Breast epithelium (tissue), 4 donors: ENCODE data around the gene FANCG. TPM values are rescaled to one million over a fixed set of nuclear protein-coding genes. Genes with fewer than 3 reads are reported as not detected.
A peak's percentile ranks its signal among the peaks of the same experiment; 100 is the strongest.

Experiments used
- DNase-seq, 2 donors: peaks; one replicate each; pipeline ENCODE4 v3.0.0-alpha.2; 2019; ENCODE audit warnings: low spot score in 2 of 2
- H3K27ac ChIP-seq, 2 donors: fragments of 200-600 bp; sonication (generic) in 1 of 2; one replicate each; pipeline ENCODE4 v1.5.1; 2016 to 2019; ENCODE audit warnings: mild to moderate bottlenecking in 1 of 2
- H3K27me3 ChIP-seq, 2 donors: fragments of 200-600 bp; sonication (generic) in 1 of 2; one replicate each; pipeline versions ENCODE4 v1.5.1 to v1.6.0; 2017 to 2019; ENCODE audit warnings: control low read depth in 1 of 2, mild to moderate bottlenecking in 1 of 2
- H3K36me3 ChIP-seq: fragments of 200-600 bp; one replicate; pipeline ENCODE4 v1.5.1; 2019
- H3K4me1 ChIP-seq, 2 donors: fragments of 200-600 bp; sonication (generic); one replicate each; pipeline ENCODE4 v1.5.1; 2016 to 2019; ENCODE audit warnings: control low read depth in 1 of 2
- H3K4me3 ChIP-seq, 3 donors: fragments of 200-600 bp; sonication (generic); 1 replicate in 2 of 3; 2 replicates in 1 of 3; pipeline ENCODE4 v1.5.1; 2016 to 2019; ENCODE audit warnings: mild to moderate bottlenecking in 3 of 3, moderate library complexity in 2 of 3
- H3K9me3 ChIP-seq, 2 donors: fragments of 200-600 bp; sonication (generic) in 1 of 2; one replicate each; pipeline ENCODE4 v1.5.1; 2016 to 2019; ENCODE audit warnings: control low read depth in 1 of 2
- CTCF ChIP-seq, 3 donors: fragments of 450-650 bp; IDR thresholded peaks; one replicate each; pipeline ENCODE4 v1.5.1; 2016 to 2017; ENCODE audit warnings: antibody characterized with exemption in 3 of 3, mild to moderate bottlenecking in 3 of 3, moderate library complexity in 3 of 3
- POLR2A ChIP-seq: fragments of 450-650 bp; IDR thresholded peaks from one replicate; pipeline ENCODE4 v1.6.1; 2016; ENCODE audit warnings: antibody characterized with exemption, mild to moderate bottlenecking, moderate library complexity
- POLR2AphosphoS5 ChIP-seq, 3 donors: sonication (generic); formaldehyde crosslinking; IDR thresholded peaks; one replicate each; pipeline ENCODE4 v1.6.1; 2017; ENCODE audit warnings: antibody characterized with exemption in 3 of 3
- intact Hi-C: fragments of 100-400 bp; cut with DNase I; formaldehyde crosslinking; loops from one replicate; pipeline ENCODE4 v1.15.1; 2023; ENCODE audit warnings: low total_unique reads
- total RNA-seq, 3 donors: library from RNA; depleted of rRNA; stranded (reverse); fragments of >200 nt; gene quantifications; one replicate each; pipeline ENCODE4 v1.1.0, GENCODE V29; 2016

FANCG gene
- total RNA-seq, 3 donors from 2014 or later = 10.7 to 15.2 (median 13.4) TPM

- Histone ChIP-seq H3K27me3 (no peaks in the 10 kb centered on the region), H3K36me3 (no peaks in the 10 kb centered on the region), H3K27ac (peak overlapping the region; percentile 85 to 87), H3K4me3 (peak overlapping the region; percentile 76 to 83 (median 80)), H3K4me1 (peaks cover 0 to 25% of the 10 kb centered on the region in 2 donors), H3K9me3 (no peaks in the 10 kb centered on the region)
- DNase-seq = no peak
- TF ChIP-seq POLR2AphosphoS5 (IDR thresholded peaks at IDR 0.05) = no peak
- TF ChIP-seq CTCF (IDR thresholded peaks at IDR 0.05) = no peak
- no peak for TF ChIP-seq POLR2A
- intact Hi-C loops = no loop called here
These were observed 30.6 kb upstream of the FANCG start for GRCh38 chr9:35110327-35110761.

GRCh38 chr9:35108946-35109575, 29.3 kb upstream of the FANCG start:
- no peak for DNase-seq
- Histone ChIP-seq H3K27ac (no peak overlapping the region), H3K4me3 (no peak overlapping the region), H3K4me1 (peaks cover 0 to 12% of the 10 kb centered on the region in 2 donors), H3K27me3 (no peaks in the 10 kb centered on the region), H3K9me3 (no peaks in the 10 kb centered on the region), H3K36me3 (no peaks in the 10 kb centered on the region)
- intact Hi-C loops = no loop called here
- TF ChIP-seq CTCF (IDR thresholded peaks at IDR 0.05) (no peak), POLR2A (no peak), POLR2AphosphoS5 (IDR thresholded peaks at IDR 0.05) (no peak)

- H3K36me3 ChIP-seq = no peaks in the 10 kb centered on the region
- H3K4me1 ChIP-seq = peaks cover under 1 to 7% of the 10 kb centered on the region in 2 donors
- no peak for DNase-seq
- TF ChIP-seq POLR2AphosphoS5 (IDR thresholded peaks at IDR 0.05) (no peak), CTCF (IDR thresholded peaks at IDR 0.05) (no peak), POLR2A (no peak)
- H3K27ac ChIP-seq = no peak overlapping the region
- intact Hi-C loops = no loop called here
- H3K4me3 ChIP-seq = no peak overlapping the region
- no peaks in the 10 kb centered on the region for H3K9me3 ChIP-seq
- no peaks in the 10 kb centered on the region for H3K27me3 ChIP-seq
These were observed 28.7 kb upstream of the FANCG start for GRCh38 chr9:35108461-35108860.

- TF ChIP-seq CTCF (IDR thresholded peaks at IDR 0.05) (no peak), POLR2AphosphoS5 (IDR thresholded peaks at IDR 0.05) (no peak), POLR2A (no peak)
- Histone ChIP-seq H3K27ac (no peak overlapping the region), H3K4me1 (peaks cover 3 to 7% of the 10 kb centered on the region in 2 donors), H3K9me3 (no peaks in the 10 kb centered on the region), H3K36me3 (no peaks in the 10 kb centered on the region), H3K27me3 (no peaks in the 10 kb centered on the region), H3K4me3 (no peak overlapping the region)
- intact Hi-C loops = no loop called here
- no peak for DNase-seq
These were observed 27.9 kb upstream of the FANCG start for GRCh38 chr9:35107297-35108290.

GRCh38 chr9:35106343-35106730, 26.6 kb upstream of the FANCG start:
- H3K36me3 ChIP-seq = no peaks in the 10 kb centered on the region
- no peak for DNase-seq
- TF ChIP-seq POLR2A = no peak
- no peak for TF ChIP-seq CTCF (IDR thresholded peaks at IDR 0.05)
- no peak for TF ChIP-seq POLR2AphosphoS5 (IDR thresholded peaks at IDR 0.05)
- H3K27ac ChIP-seq = no peak overlapping the region
- H3K4me3 ChIP-seq = no peak overlapping the region
- H3K9me3 ChIP-seq = no peaks in the 10 kb centered on the region
- H3K4me1 ChIP-seq = peaks cover 3 to 16% of the 10 kb centered on the region in 2 donors
- no peaks in the 10 kb centered on the region for H3K27me3 ChIP-seq
- intact Hi-C loops = no loop called here
